CD4-positive, alpha-beta T cell (primary cell): Measurements from ENCODE around the gene ZNF133. TPM values are rescaled to one million over a fixed set of nuclear protein-coding genes. Genes with fewer than 3 reads are reported as not detected.

Source experiments
- ATAC-seq: fragments of 200-7000 bp; cut with Tn5 transposase; one replicate; pipeline ENCODE4 v1.10.0; 2022; ENCODE audit warnings: mild to moderate bottlenecking; ENCODE audit not compliant: poor library complexity
- CTCF ChIA-PET: fragments of 350-600 bp; sonication (Branson Sonifier 250); formaldehyde crosslinking; loops from one replicate; lab custom pipeline; 2021; ENCODE audit warnings: antibody characterized with exemption, inconsistent platforms; lab: Charles Lee
- POLR2A ChIA-PET: fragments of 350-600 bp; sonication (Branson Sonifier 250); formaldehyde crosslinking; loops from one replicate; lab custom pipeline; 2021; ENCODE audit warnings: antibody characterized with exemption, inconsistent platforms; lab: Charles Lee
- DNase-seq, 14 experiments: peaks; one replicate each; pipeline ENCODE4 v3.0.0-alpha.2; 2013 to 2020; ENCODE audit warnings: mixed read lengths in 2 of 14
- H3K27ac ChIP-seq, 2 donors: one replicate each; pipeline versions ENCODE4 v1.5.1 to v1.7.0; 2013; ENCODE audit warnings: low read length in 2 of 2, low read depth in 1 of 2, mild to moderate bottlenecking in 1 of 2
- H3K27me3 ChIP-seq, 2 experiments: 1 replicate in 1 of 2; 2 replicates in 1 of 2; pipeline versions ENCODE4 v1.6.1 to v1.7.0; 2013; ENCODE audit warnings: low read length in 2 of 2, control low read depth in 1 of 2, mild to moderate bottlenecking in 1 of 2, moderate library complexity in 1 of 2; ENCODE audit not compliant: insufficient read depth in 2 of 2, control insufficient read depth in 1 of 2
- H3K36me3 ChIP-seq: one replicate; pipeline ENCODE4 v1.6.1; 2013; ENCODE audit warnings: low read length, control low read depth; ENCODE audit not compliant: insufficient read depth
- H3K4me1 ChIP-seq: one replicate; pipeline ENCODE4 v1.6.1; 2013; ENCODE audit warnings: low read length, control low read depth; ENCODE audit not compliant: insufficient read depth
- H3K4me3 ChIP-seq: one replicate; pipeline ENCODE4 v1.5.1; 2013; ENCODE audit warnings: mild to moderate bottlenecking, low read length, moderate library complexity
- H3K9me3 ChIP-seq, 2 experiments: 1 replicate in 1 of 2; 2 replicates in 1 of 2; pipeline versions ENCODE4 v1.6.1 to v1.7.0; 2013; ENCODE audit warnings: low read length in 2 of 2, mild to moderate bottlenecking in 2 of 2, control low read depth in 1 of 2, moderate library complexity in 1 of 2; ENCODE audit not compliant: control insufficient read depth in 1 of 2, insufficient read depth in 1 of 2
- H3K27ac Mint-ChIP-seq: one replicate; pipeline ENCODE4 v1.8.0; 2020; ENCODE audit warnings: mixed read lengths
- H3K27me3 Mint-ChIP-seq: one replicate; pipeline ENCODE4 v1.8.0; 2021; ENCODE audit warnings: mixed read lengths
- H3K36me3 Mint-ChIP-seq: one replicate; pipeline ENCODE4 v1.8.0; 2021; ENCODE audit warnings: low read depth, mixed read lengths
- H3K4me1 Mint-ChIP-seq: one replicate; pipeline ENCODE4 v1.8.0; 2021; ENCODE audit warnings: low read depth, mixed read lengths
- H3K4me3 Mint-ChIP-seq: one replicate; pipeline ENCODE4 v1.8.0; 2020; ENCODE audit warnings: mild to moderate bottlenecking, mixed read lengths
- H3K9me3 Mint-ChIP-seq: one replicate; pipeline ENCODE4 v1.8.0; 2020; ENCODE audit warnings: mixed read lengths
- intact Hi-C, 2 experiments: fragments of 100-400 bp; cut with DNase I in 1 of 2; cut with micrococcal nuclease in 1 of 2; formaldehyde crosslinking; loops; one replicate each; pipeline versions ENCODE4 v1.15.1 to v1.9.0; 2023 to 2025; cut with DNase I, micrococcal nuclease
- total RNA-seq, 174 experiments: library from RNA in 2 of 174; stranded (reverse) in 2 of 174; gene quantifications; one replicate each; pipeline ENCODE4 v1.2.3 and lab custom pipeline; 2021 to 2026
- TF ChIP-seq, protein P1 (sequence below): fragments of 200-600 bp; IDR thresholded peaks from one replicate; pipeline ENCODE4 v1.8.0; 2022; ENCODE audit warnings: antibody characterized with exemption, mild to moderate bottlenecking

ZNF133 gene
- total RNA-seq, 2 experiments from 2014 or later, result 3.3 to 4.1 TPM

DNA sequence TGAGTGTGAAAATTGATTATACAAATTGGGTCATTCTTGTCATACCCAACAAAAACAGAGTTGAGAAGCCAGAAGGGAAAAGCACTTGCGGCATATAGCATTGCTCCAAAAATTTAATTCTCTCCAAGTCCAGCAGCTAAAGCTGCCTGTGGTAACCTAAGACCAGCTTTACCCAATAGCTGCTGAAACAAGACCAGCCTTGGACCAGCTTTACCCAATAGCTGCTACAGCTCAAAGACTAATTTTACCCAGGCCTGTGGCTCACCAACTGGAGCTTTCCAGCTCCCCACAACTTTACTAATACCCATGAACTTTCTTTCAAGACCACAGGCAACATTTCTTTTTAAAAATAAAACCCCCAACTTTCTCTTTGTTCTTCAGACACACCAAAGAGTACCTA, 32.8 kb upstream of the ZNF133 start:
- POLR2A ChIA-PET, result no interaction called here
- no peaks in the 10 kb centered on the region for H3K36me3 Mint-ChIP-seq
- CTCF ChIA-PET, result no interaction called here

DNA sequence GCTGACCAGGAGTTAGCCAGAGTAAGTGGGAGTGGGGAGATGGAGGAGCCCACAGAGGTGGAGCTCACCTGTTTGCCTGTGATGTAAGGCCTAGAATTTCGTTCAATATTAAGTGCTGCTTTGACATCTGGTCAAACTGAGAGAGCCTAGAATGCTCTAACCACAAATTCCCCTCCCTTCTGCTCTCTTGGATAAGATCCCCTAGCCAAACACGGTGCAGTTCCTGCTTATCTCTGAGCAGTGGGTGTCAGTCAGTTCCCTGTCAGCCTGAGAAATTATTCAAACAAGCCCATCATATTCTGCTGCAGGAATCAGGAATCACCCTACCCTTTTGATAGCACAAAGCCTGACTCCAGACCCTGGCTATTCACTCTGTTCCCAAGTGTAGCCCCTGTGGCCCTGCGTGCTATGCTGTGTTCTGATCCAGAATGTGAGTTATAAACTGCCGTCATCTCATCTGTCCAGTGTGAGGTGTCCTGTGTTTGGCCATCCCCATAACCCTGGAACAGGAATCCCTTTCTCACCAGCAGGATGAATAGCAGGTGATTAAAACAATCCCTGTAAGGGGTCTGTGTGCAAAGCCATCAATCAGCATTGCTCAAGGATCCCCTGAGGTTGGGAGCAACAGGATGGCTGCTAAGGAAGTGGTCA, 31.8 kb upstream of the ZNF133 start:
- Histone ChIP-seq H3K27ac (no peak overlapping the region), H3K4me1 (no peaks in the 10 kb centered on the region), H3K36me3 (no peaks in the 10 kb centered on the region), H3K27me3 (no peaks in the 10 kb centered on the region), H3K9me3 (no peaks in the 10 kb centered on the region), H3K4me3 (no peak overlapping the region)
- ATAC-seq (no peak), DNase-seq (no peak)
- Mint-ChIP-seq H3K9me3 (no peaks in the 10 kb centered on the region), H3K4me3 (no peak overlapping the region), H3K27ac (no peak overlapping the region), H3K27me3 (peaks cover 8% of the 10 kb centered on the region), H3K36me3 (no peaks in the 10 kb centered on the region), H3K4me1 (no peaks in the 10 kb centered on the region)
- TF ChIP-seq, protein P1, sequence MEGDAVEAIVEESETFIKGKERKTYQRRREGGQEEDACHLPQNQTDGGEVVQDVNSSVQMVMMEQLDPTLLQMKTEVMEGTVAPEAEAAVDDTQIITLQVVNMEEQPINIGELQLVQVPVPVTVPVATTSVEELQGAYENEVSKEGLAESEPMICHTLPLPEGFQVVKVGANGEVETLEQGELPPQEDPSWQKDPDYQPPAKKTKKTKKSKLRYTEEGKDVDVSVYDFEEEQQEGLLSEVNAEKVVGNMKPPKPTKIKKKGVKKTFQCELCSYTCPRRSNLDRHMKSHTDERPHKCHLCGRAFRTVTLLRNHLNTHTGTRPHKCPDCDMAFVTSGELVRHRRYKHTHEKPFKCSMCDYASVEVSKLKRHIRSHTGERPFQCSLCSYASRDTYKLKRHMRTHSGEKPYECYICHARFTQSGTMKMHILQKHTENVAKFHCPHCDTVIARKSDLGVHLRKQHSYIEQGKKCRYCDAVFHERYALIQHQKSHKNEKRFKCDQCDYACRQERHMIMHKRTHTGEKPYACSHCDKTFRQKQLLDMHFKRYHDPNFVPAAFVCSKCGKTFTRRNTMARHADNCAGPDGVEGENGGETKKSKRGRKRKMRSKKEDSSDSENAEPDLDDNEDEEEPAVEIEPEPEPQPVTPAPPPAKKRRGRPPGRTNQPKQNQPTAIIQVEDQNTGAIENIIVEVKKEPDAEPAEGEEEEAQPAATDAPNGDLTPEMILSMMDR, result no peak
- CTCF ChIA-PET, result no interaction called here
- intact Hi-C loops, result no loop called here
- POLR2A ChIA-PET, result no interaction called here

More for the DNA sequence above, 32.8 kb upstream of the ZNF133 start:
- H3K4me3 Mint-ChIP-seq, result no peak overlapping the region
- H3K27ac Mint-ChIP-seq, result no peak overlapping the region
- no peaks in the 10 kb centered on the region for H3K4me1 ChIP-seq
- no peak overlapping the region for H3K4me3 ChIP-seq
- H3K27ac ChIP-seq, result no peak overlapping the region
- H3K27me3 Mint-ChIP-seq, result peaks cover 8% of the 10 kb centered on the region
- no peak for DNase-seq
- no peaks in the 10 kb centered on the region for H3K27me3 ChIP-seq
- intact Hi-C loops, result no loop called here
- TF ChIP-seq, protein P1, result no peak
- no peak for ATAC-seq
- H3K9me3 Mint-ChIP-seq, result no peaks in the 10 kb centered on the region
- no peaks in the 10 kb centered on the region for H3K36me3 ChIP-seq
- H3K4me1 Mint-ChIP-seq, result no peaks in the 10 kb centered on the region
- H3K9me3 ChIP-seq, result no peaks in the 10 kb centered on the region

DNA sequence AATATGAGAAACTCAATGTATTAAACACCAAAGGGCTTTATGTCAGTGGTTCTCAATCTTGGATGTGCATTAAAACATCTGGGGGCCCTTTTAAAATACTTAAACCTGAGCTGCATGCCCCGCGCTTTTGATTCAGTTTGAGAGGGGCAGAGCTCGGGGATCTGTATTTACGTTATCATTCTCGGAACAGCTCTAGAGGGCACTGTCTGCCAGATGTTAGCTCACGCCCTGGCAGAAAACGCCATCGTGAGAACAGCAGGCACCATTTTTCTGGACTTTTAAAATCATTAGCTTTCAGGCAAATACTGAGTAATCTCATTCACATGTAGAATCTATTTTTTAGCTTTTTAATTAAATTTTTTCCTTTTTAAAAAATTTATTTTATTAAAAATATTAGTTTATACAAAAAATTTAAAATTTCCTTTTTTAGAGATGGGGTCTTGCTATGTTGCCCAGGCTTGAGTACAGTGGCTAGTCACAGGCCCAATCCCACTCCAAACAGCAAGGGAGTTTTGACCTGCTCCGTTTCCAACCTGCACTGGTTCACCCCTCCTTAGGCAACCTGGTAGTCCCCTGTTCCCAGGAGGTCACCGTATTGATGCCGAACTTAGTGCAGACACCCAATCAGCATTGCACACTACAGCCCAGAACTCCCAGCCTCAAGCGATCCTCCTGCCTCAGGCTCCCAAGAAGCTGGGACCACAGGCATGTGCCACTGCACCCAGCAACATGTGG, 30.0 kb upstream of the ZNF133 start:
- TF ChIP-seq, protein P1, result no peak
- no peaks in the 10 kb centered on the region for H3K9me3 Mint-ChIP-seq
- H3K9me3 ChIP-seq, result no peaks in the 10 kb centered on the region
- ChIA-PET POLR2A (no interaction called here), CTCF (no interaction called here)
- no peak for ATAC-seq
- no peaks in the 10 kb centered on the region for H3K4me1 Mint-ChIP-seq
- no peaks in the 10 kb centered on the region for H3K36me3 Mint-ChIP-seq
- H3K4me1 ChIP-seq, result no peaks in the 10 kb centered on the region
- no peaks in the 10 kb centered on the region for H3K36me3 ChIP-seq
- intact Hi-C loops, result no loop called here
- H3K4me3 ChIP-seq, result no peak overlapping the region
- H3K4me3 Mint-ChIP-seq, result no peak overlapping the region
- H3K27ac ChIP-seq, result no peak overlapping the region
- H3K27me3 ChIP-seq, result no peaks in the 10 kb centered on the region
- H3K27ac Mint-ChIP-seq, result no peak overlapping the region
- H3K27me3 Mint-ChIP-seq, result peaks cover 8% of the 10 kb centered on the region
- DNase-seq, result no peak
